HepG2 (cell line): Measurements from ENCODE around the gene CDK14. TPM values are rescaled to one million over a fixed set of nuclear protein-coding genes. Genes with fewer than 3 reads are reported as not detected.
"Not testable (repeated sequence)": the region's sequence is repeated elsewhere in the genome, so short reads cannot be mapped to it uniquely, and the experiment has no call there.

Source experiments
- ATAC-seq: fragments of 200-7000 bp; cut with Tn5 transposase; 3 replicates; pipeline ENCODE4 v1.9.1; 2020; ENCODE audit warnings: mild to moderate bottlenecking, moderate library complexity
- BruUV-seq: library from RNA; stranded (reverse); fragments of 400-500 nt; replicated peaks from 2 replicates; lab custom pipeline; 2021; lab: Mats Ljungman, UMichigan
- CTCF ChIA-PET: fragments of 300-600 bp; formaldehyde crosslinking; extraction: SDS; loops from one replicate; lab custom pipeline; 2021; ENCODE audit warnings: low total read pairs, inconsistent platforms, low intra/inter-chr PET ratio; lab: Yijun Ruan, JAX
- POLR2A ChIA-PET: fragments of 350-600 bp; sonication (Branson Sonifier 250); formaldehyde crosslinking; loops from one replicate; lab custom pipeline; 2020; ENCODE audit warnings: antibody characterized with exemption, inconsistent platforms; lab: Yijun Ruan, JAX
- DNase-seq: peaks from one replicate; pipeline ENCODE4 v3.0.0-alpha.2; 2015; ENCODE audit warnings: low spot score
- FAIRE-seq: peaks from 3 replicates; lab custom pipeline; 2011; peaks lifted over from hg19 to GRCh38; lab: Jason Lieb, UNC
- H2AFZ ChIP-seq: one replicate; pipeline ENCODE4 v1.6.1; 2011; ENCODE audit warnings: low read length, inconsistent platforms
- H3K27ac ChIP-seq: fragments of 300-600 bp; 3 replicates; pipeline ENCODE4 v1.8.0; 2011; ENCODE audit warnings: mixed run types, mild to moderate bottlenecking, mixed read lengths, low read length, inconsistent platforms; ENCODE audit not compliant: insufficient read depth; ENCODE audit errors: extremely low read length
- H3K27me3 ChIP-seq, 2 experiments: fragments of 200-600 bp in 1 of 2; 2 replicates in 1 of 2; 3 replicates in 1 of 2; pipeline versions ENCODE4 v1.6.0 to v1.8.0; 2011; ENCODE audit warnings: low read length in 2 of 2, mild to moderate bottlenecking in 2 of 2, moderate library complexity in 2 of 2, inconsistent platforms in 1 of 2; ENCODE audit not compliant: insufficient read depth in 2 of 2, control insufficient read depth in 1 of 2
- H3K36me3 ChIP-seq, 2 experiments: fragments of 200-600 bp in 1 of 2; replicated peaks in 1 of 2; 2 replicates in 1 of 2; 3 replicates in 1 of 2; pipeline versions ENCODE4 v1.5.1 to v1.8.0; 2011; ENCODE audit warnings: low read length in 2 of 2, inconsistent platforms in 1 of 2; ENCODE audit not compliant: insufficient read depth in 2 of 2, control insufficient read depth in 1 of 2
- H3K4me1 ChIP-seq: 2 replicates; pipeline ENCODE4 v1.5.1; 2012; ENCODE audit warnings: low read length, inconsistent platforms; ENCODE audit not compliant: insufficient read depth
- H3K4me2 ChIP-seq: 2 replicates; pipeline ENCODE4 v1.6.0; 2011; ENCODE audit warnings: low read depth, low read length, inconsistent platforms
- H3K4me3 ChIP-seq, 3 experiments: fragments of 200-600 bp in 1 of 3; sonication (generic), shearing (Covaris generic) in 1 of 3; replicated peaks in 1 of 3; 2 replicates each; pipeline ENCODE4 v1.5.1; 2011 to 2016; ENCODE audit warnings: low read length in 3 of 3, inconsistent platforms in 2 of 3, low read depth in 2 of 3, mild to moderate bottlenecking in 2 of 3, control low read depth in 1 of 3, mixed read lengths in 1 of 3; ENCODE audit not compliant: insufficient read depth in 1 of 3
- H3K79me2 ChIP-seq: one replicate; pipeline ENCODE4 v1.6.1; 2011; ENCODE audit warnings: low read length, inconsistent platforms; ENCODE audit not compliant: insufficient read depth
- H3K9ac ChIP-seq: 2 replicates; pipeline ENCODE4 v1.6.0; 2011; ENCODE audit warnings: mild to moderate bottlenecking, low read depth, low read length, inconsistent platforms; ENCODE audit not compliant: insufficient read depth
- H3K9me3 ChIP-seq: 2 replicates; pipeline ENCODE4 v1.5.1; 2012; ENCODE audit warnings: mild to moderate bottlenecking, low read length
- H4K20me1 ChIP-seq: 2 replicates; pipeline ENCODE4 v1.6.0; 2011; ENCODE audit warnings: inconsistent platforms, mild to moderate bottlenecking, low read length, moderate library complexity; ENCODE audit not compliant: insufficient read depth
- FOXA1 ChIP-seq, 2 experiments: fragments of 450-650 bp in 1 of 2; sonication (generic) in 1 of 2; formaldehyde crosslinking in 1 of 2; IDR thresholded peaks; 2 replicates each; pipeline versions ENCODE4 v1.4.0 to v1.6.1; 2016 to 2020; ENCODE audit warnings: missing genetic modification reagents in 1 of 2
- FOXA3 ChIP-seq: IDR thresholded peaks from 2 replicates; pipeline ENCODE4 v1.6.1; 2016; ENCODE audit warnings: missing genetic modification reagents, missing compliant biosample characterization
- YY1 ChIP-seq: IDR thresholded peaks from 2 replicates; pipeline ENCODE4 v1.6.1; 2011; ENCODE audit warnings: low read length, low read depth, moderate library complexity, mild to moderate bottlenecking; ENCODE audit not compliant: insufficient read depth, insufficient replicate concordance
- WGBS: methylation state at CpG from one replicate; pipeline ENCODE4 v1.1.6; 2017; ENCODE audit warnings: low lambda C conversion rate; 5-methylcytosine and 5-hydroxymethylcytosine counted together
- in situ Hi-C: cut with HindIII; loops from 2 replicates; pipeline ENCODE4 v1.10.0; 2017; ENCODE audit warnings: low pct_unique_long_range_greater_than_20kb; ENCODE audit not compliant: extremely low pct_ligation_motif_present
- intact Hi-C: fragments of 100-400 bp; cut with micrococcal nuclease; formaldehyde crosslinking; loops from one replicate; pipeline ENCODE4 v1.10.0; 2022; ENCODE audit not compliant: unreplicated experiment
- polyA plus RNA-seq, 8 experiments: library from polyadenylated mRNA; depleted of rRNA in 3 of 8; stranded (reverse) in 7 of 8; unstranded in 1 of 8; fragments of >200 nt; fragmentation: Illumina TruSeq in 4 of 8; extraction: Trizol in 4 of 8; gene quantifications; 2 replicates each; pipeline versions ENCODE4 v1.2.1 to v1.2.3, GENCODE V29; 2011 to 2016; ENCODE audit warnings: low read depth in 4 of 8, missing spikeins in 1 of 8, mixed read lengths in 1 of 8; ENCODE audit not compliant: insufficient read depth in 1 of 8
- total RNA-seq, 5 experiments: library from RNA; depleted of rRNA; stranded (reverse); fragments of >200 nt; fragmentation: Illumina TruSeq; extraction: Trizol; gene quantifications; 2 replicates each; pipeline ENCODE4 v1.2.3, GENCODE V29; 2016; ENCODE audit warnings: low read depth in 1 of 5
- TF ChIP-seq, protein P1 (sequence below): sonication (generic); formaldehyde crosslinking; IDR thresholded peaks from 2 replicates; pipeline ENCODE4 v1.5.0; 2020; ENCODE audit warnings: mild to moderate bottlenecking, missing genetic modification reagents, moderate library complexity

The CDK14 gene
- total and polyA plus RNA-seq, 2 of the 13 experiments (the other 11 are each of a cell fraction or from before 2014, with no cell fraction given), result 0.26 to 0.71 TPM

DNA sequence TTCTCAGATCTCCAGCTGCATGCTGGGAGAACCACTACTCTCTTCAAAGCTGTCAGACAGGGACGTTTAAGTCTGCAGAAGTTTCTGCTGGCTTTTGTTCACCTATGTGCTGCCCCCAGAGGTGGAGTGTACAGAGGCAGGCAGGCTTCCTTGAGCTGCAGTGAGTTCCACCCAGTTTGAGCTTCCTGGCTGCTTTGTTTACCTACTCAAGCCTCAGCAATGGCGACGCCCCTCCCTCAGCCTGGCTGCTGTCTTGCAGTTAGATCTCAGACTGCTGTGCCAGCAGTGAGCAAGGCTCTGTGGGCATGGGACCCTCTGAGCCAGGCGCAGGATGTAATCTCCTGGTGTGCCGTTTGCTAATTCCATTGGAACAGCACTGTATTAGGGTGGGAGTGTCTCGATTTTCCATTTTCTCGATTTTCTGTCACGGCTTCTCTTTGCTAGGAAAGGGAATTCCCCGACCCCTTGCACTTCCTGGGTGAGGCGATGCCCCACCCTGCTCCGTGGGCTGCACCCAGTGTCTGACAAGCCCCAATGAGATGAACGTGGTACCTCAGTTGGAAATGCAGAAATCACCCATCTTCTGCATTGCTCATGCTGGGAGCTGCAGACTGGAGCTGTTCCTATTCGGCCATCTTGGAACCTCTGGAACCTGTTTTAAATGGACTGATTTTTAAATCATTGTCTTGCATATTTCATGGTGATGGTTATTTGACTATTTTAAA is 332.7 kb downstream of the CDK14 start:
- TF ChIP-seq YY1, result peak; percentile 16
- ATAC-seq; H3K9me3 ChIP-seq; intact Hi-C loops; H3K9ac ChIP-seq; H3K27ac ChIP-seq; POLR2A ChIA-PET; H3K4me2 ChIP-seq; H3K79me2 ChIP-seq; H3K4me3 ChIP-seq; in situ Hi-C loops; H3K4me1 ChIP-seq; H2AFZ ChIP-seq; FAIRE-seq; H3K27me3 ChIP-seq; CTCF ChIA-PET; H3K36me3 ChIP-seq; H4K20me1 ChIP-seq; BruUV-seq; TF ChIP-seq FOXA1 (IDR thresholded peaks at IDR 0.05): not testable (repeated sequence)
- TF ChIP-seq FOXA1 (CRISPR knock-in tag; IDR thresholded peaks at IDR 0.05), result peak; percentile 65
- 0 out of 2 replicates have a peak, but pooled peaks have one; percentile 12 for TF ChIP-seq FOXA3 (CRISPR knock-in tag)
- TF ChIP-seq, protein P1, sequence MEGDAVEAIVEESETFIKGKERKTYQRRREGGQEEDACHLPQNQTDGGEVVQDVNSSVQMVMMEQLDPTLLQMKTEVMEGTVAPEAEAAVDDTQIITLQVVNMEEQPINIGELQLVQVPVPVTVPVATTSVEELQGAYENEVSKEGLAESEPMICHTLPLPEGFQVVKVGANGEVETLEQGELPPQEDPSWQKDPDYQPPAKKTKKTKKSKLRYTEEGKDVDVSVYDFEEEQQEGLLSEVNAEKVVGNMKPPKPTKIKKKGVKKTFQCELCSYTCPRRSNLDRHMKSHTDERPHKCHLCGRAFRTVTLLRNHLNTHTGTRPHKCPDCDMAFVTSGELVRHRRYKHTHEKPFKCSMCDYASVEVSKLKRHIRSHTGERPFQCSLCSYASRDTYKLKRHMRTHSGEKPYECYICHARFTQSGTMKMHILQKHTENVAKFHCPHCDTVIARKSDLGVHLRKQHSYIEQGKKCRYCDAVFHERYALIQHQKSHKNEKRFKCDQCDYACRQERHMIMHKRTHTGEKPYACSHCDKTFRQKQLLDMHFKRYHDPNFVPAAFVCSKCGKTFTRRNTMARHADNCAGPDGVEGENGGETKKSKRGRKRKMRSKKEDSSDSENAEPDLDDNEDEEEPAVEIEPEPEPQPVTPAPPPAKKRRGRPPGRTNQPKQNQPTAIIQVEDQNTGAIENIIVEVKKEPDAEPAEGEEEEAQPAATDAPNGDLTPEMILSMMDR (CRISPR knock-in tag), result peak; percentile 22
- DNase-seq, result peak; percentile 29
- WGBS, result 59% methylated on average over 10 of the region's 13 CpGs
